ENCODE measurements around the gene COPG2.

DNA sequence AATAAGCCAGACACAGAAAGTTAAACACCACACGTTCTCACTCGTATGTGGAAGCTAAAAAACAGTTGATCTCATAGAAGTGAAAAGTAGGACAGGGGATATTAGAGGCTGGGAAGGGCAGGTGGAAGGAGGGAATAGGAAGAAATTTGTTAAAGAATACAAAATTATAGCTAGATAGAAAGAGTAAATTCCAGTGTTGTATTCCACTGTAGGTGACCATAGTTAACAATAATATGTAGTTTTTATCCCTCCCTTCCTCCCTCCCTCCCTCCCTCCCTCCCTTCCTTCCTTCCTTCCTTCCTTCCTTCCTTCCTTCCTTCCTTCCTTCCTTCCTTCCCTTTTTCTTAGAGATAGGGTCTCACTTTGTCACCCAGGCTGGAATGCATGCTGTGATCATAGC lies 196.6 kb downstream of the COPG2 start:
- TF ChIP-seq CTCF (conservative IDR thresholded peaks at IDR 0.05; ENCODE audit: low read length) (no peak), EZH2phosphoT487 (IDR thresholded peaks at IDR 0.05; ENCODE audit: borderline replicate concordance, low read depth, low read length) (no peak)

All from OCI-LY7 (cell line).